HCT116 (cell line): ENCODE data around the gene AIF1. TPM values are rescaled to one million over a fixed set of nuclear protein-coding genes. Genes with fewer than 3 reads are reported as not detected.

ENCODE experiments used
- ATAC-seq: fragments of 200-7000 bp; cut with Tn5 transposase; 2 replicates; pipeline ENCODE4 v1.9.1; 2020; ENCODE audit warnings: mild to moderate bottlenecking, moderate library complexity
- BruUV-seq: library from RNA; stranded (reverse); fragments of 400-500 nt; replicated peaks from 2 replicates; lab custom pipeline; 2021; lab: Mats Ljungman, UMichigan
- CTCF ChIA-PET: fragments of 300-600 bp; sonication (Branson Sonifier 250); formaldehyde crosslinking; loops from one replicate; lab custom pipeline; 2021; ENCODE audit warnings: antibody characterized with exemption; lab: Charles Lee
- POLR2A ChIA-PET: fragments of 300-600, 350-600 bp; sonication (Branson Sonifier 250); formaldehyde crosslinking; loops from one replicate; lab custom pipeline; 2021; ENCODE audit warnings: antibody characterized with exemption; lab: Charles Lee
- RAD21 ChIA-PET, 2 experiments: fragments of 300-600 bp; sonication (Branson Sonifier 250); formaldehyde crosslinking; loops; one replicate each; lab custom pipeline; 2023; ENCODE audit warnings: low total read pairs in 2 of 2; ENCODE audit not compliant: uncharacterized antibody in 2 of 2, unreplicated experiment in 2 of 2, low non-redundant PET in 1 of 2; lab: Charles Lee
- DNase-seq: peaks from one replicate; pipeline ENCODE4 v3.0.0-alpha.2; 2010; ENCODE audit warnings: low read depth, low spot score
- H2AFZ ChIP-seq: fragments of 200-600 bp; shearing (Covaris generic), sonication (generic); 2 replicates; pipeline ENCODE4 v1.6.1; 2017; ENCODE audit warnings: low read depth, mixed run types, mixed read lengths, antibody characterized with exemption, low read length; ENCODE audit not compliant: poor library complexity, severe bottlenecking
- H3K27ac ChIP-seq: 2 replicates; pipeline ENCODE4 v1.5.1; 2012; ENCODE audit warnings: low read depth, low read length
- H3K27me3 ChIP-seq: fragments of 200-600 bp; sonication (generic); 2 replicates; pipeline ENCODE4 v1.6.1; 2016; ENCODE audit warnings: mixed run types, low read length, mixed read lengths; ENCODE audit not compliant: insufficient read depth
- H3K36me3 ChIP-seq, 2 experiments: fragments of 200-500 bp in 1 of 2; fragments of 200-600 bp in 1 of 2; sonication (Bioruptor generic) in 1 of 2; sonication (generic) in 1 of 2; 2 replicates each; pipeline versions ENCODE4 v1.5.1 to v1.6.1; 2014 to 2016; ENCODE audit warnings: low read length in 2 of 2, inconsistent platforms in 1 of 2, mixed read lengths in 1 of 2, mixed run types in 1 of 2; ENCODE audit not compliant: insufficient read depth in 2 of 2, control insufficient read depth in 1 of 2
- H3K4me1 ChIP-seq, 2 experiments: fragments of 200-600 bp in 1 of 2; sonication (generic) in 1 of 2; 2 replicates each; pipeline versions ENCODE4 v1.5.1 to v1.6.1; 2012 to 2017; ENCODE audit warnings: low read length in 2 of 2, inconsistent platforms in 1 of 2, mild to moderate bottlenecking in 1 of 2, mixed read lengths in 1 of 2, mixed run types in 1 of 2, moderate library complexity in 1 of 2; ENCODE audit not compliant: insufficient read depth in 2 of 2, control insufficient read depth in 1 of 2
- H3K4me2 ChIP-seq: fragments of 200-600 bp; sonication (generic); 2 replicates; pipeline ENCODE4 v1.6.1; 2017; ENCODE audit warnings: mixed run types, low read length, mixed read lengths
- H3K4me3 ChIP-seq, 2 experiments: fragments of 200-600 bp in 1 of 2; sonication (generic) in 1 of 2; replicated peaks in 1 of 2; 2 replicates each; pipeline ENCODE4 v1.5.1; 2011 to 2016; ENCODE audit warnings: low read length in 2 of 2, control low read depth in 1 of 2, low read depth in 1 of 2, mild to moderate bottlenecking in 1 of 2, mixed read lengths in 1 of 2, mixed run types in 1 of 2
- H3K79me2 ChIP-seq: fragments of 200-600 bp; sonication (generic); 2 replicates; pipeline ENCODE4 v1.6.1; 2017; ENCODE audit warnings: mild to moderate bottlenecking, mixed run types, low read length, moderate library complexity, mixed read lengths; ENCODE audit not compliant: insufficient read depth
- H3K9ac ChIP-seq: fragments of 200-600 bp; sonication (generic); 2 replicates; pipeline ENCODE4 v1.6.1; 2016; ENCODE audit warnings: low read length, mixed read lengths
- H3K9me2 ChIP-seq: fragments of 200-600 bp; sonication (generic), shearing (Covaris generic); 2 replicates; pipeline ENCODE4 v1.6.1; 2017; ENCODE audit warnings: mixed run types, mild to moderate bottlenecking, moderate library complexity; ENCODE audit not compliant: insufficient read depth
- H3K9me3 ChIP-seq, 2 experiments: fragments of 200-500 bp in 1 of 2; fragments of 200-600 bp in 1 of 2; sonication (Bioruptor generic) in 1 of 2; sonication (generic) in 1 of 2; 2 replicates each; pipeline ENCODE4 v1.6.1; 2014 to 2017; ENCODE audit warnings: low read length in 2 of 2, mixed read lengths in 2 of 2, inconsistent platforms in 1 of 2, low read depth in 1 of 2, mild to moderate bottlenecking in 1 of 2, mixed run types in 1 of 2, moderate library complexity in 1 of 2; ENCODE audit not compliant: control insufficient read depth in 1 of 2, insufficient read depth in 1 of 2
- H4K20me1 ChIP-seq: fragments of 200-600 bp; sonication (generic), shearing (Covaris generic); 2 replicates; pipeline ENCODE4 v1.6.1; 2017; ENCODE audit warnings: mixed run types, mild to moderate bottlenecking, moderate library complexity; ENCODE audit not compliant: insufficient read depth
- EZH2phosphoT487 ChIP-seq: fragments of 200-600 bp; IDR thresholded peaks from 2 replicates; pipeline ENCODE4 v1.6.1; 2018; ENCODE audit warnings: antibody characterized with exemption, borderline replicate concordance
- POLR2A ChIP-seq: IDR thresholded peaks from 2 replicates; pipeline ENCODE4 v1.7.0; 2011; ENCODE audit warnings: borderline replicate concordance; ENCODE audit not compliant: insufficient read depth, insufficient read length; ENCODE audit errors: extremely low read depth
- POLR2AphosphoS5 ChIP-seq: IDR thresholded peaks from 2 replicates; pipeline ENCODE4 v1.6.1; 2011; ENCODE audit warnings: mild to moderate bottlenecking, low read depth, low read length, moderate library complexity
- RAD21 ChIP-seq: IDR thresholded peaks from 2 replicates; pipeline ENCODE4 v1.6.1; 2012; ENCODE audit warnings: low read depth, mild to moderate bottlenecking
- REST ChIP-seq: IDR thresholded peaks from 2 replicates; pipeline ENCODE4 v1.6.1; 2012; ENCODE audit warnings: low read depth
- SIN3A ChIP-seq: IDR thresholded peaks from 2 replicates; pipeline ENCODE4 v1.6.1; 2012; ENCODE audit warnings: low read depth
- TCF7L2 ChIP-seq: IDR thresholded peaks from 2 replicates; pipeline ENCODE4 v1.7.0; 2011; ENCODE audit warnings: borderline replicate concordance, inconsistent platforms; ENCODE audit not compliant: insufficient read depth, insufficient read length; ENCODE audit errors: extremely low read depth
- ZFX ChIP-seq: fragments of 450-650 bp; IDR thresholded peaks from 2 replicates; pipeline ENCODE4 v1.6.1; 2017
- ZNF274 ChIP-seq: fragments of 200-500 bp; sonication (Bioruptor generic); IDR thresholded peaks from 2 replicates; pipeline ENCODE4 v1.6.1; 2014; ENCODE audit warnings: mild to moderate bottlenecking, low read depth, low read length, inconsistent platforms
- intact Hi-C: fragments of 100-400 bp; cut with micrococcal nuclease; formaldehyde crosslinking; loops from 2 replicates; pipeline ENCODE4 v1.10.0; 2022
- total RNA-seq: library from RNA; stranded (reverse); gene quantifications from one replicate; pipeline ENCODE4 v1.2.1, GENCODE V29; 2021; ENCODE audit not compliant: unreplicated experiment

AIF1 gene
- total RNA-seq, 1 experiment from 2014 or later = not detected

- TF ChIP-seq REST = no peak
- TF ChIP-seq EZH2phosphoT487 = no peak
- TF ChIP-seq ZNF274 = no peak
- no peak for TF ChIP-seq RAD21
Observed at GRCh38 chr6:31651602-31652191, 36.7 kb downstream of the AIF1 start (continued).

GRCh38 chr6:31652925-31653724 is 38.1 kb downstream of the AIF1 start:
- peak; percentile 75 for ATAC-seq
- POLR2A ChIA-PET = interaction anchor here (1.2 to 2.6 kb wide), 6 partner anchors 8 to 174 kb away, joined by 3 to 32 read pairs (median 12); partner anchors contain the start of genes ABHD16A, C6orf47, CSNK2B and GPANK1
- H3K27ac ChIP-seq = peak overlapping the region; percentile 89
- no peaks in the 10 kb centered on the region for H4K20me1 ChIP-seq
- BruUV-seq = TSS peak; percentile 99
- H3K27me3 ChIP-seq = no peaks in the 10 kb centered on the region
- no peak overlapping the region for H2AFZ ChIP-seq
- CTCF ChIA-PET = interaction anchor here (1.0 to 1.1 kb wide), 2 partner anchors 116 to 138 kb away, joined by 3 to 4 read pairs; no protein-coding TSS in a partner anchor
- H3K4me2 ChIP-seq = peak overlapping the region; percentile 80
- H3K9me2 ChIP-seq = no peaks in the 10 kb centered on the region
- intact Hi-C loops = loop anchor here (1.0 kb wide), 2 partner anchors 33 to 107 kb away; partner anchors contain the start of genes ATP6V1G2 and PRRC2A
- peak overlapping the region; percentile 55 to 66 for H3K4me3 ChIP-seq
- no peaks in the 10 kb centered on the region for H3K9me3 ChIP-seq
- peaks cover 7 to 21% of the 10 kb centered on the region in 2 experiments for H3K4me1 ChIP-seq
- peak overlapping the region; percentile 80 for H3K9ac ChIP-seq
- RAD21 ChIA-PET = no interaction called here
- H3K79me2 ChIP-seq = peaks cover 45% of the 10 kb centered on the region
- H3K36me3 ChIP-seq = peaks cover 13 to 16% of the 10 kb centered on the region in 2 experiments
- TF ChIP-seq SIN3A = no peak
- peak; percentile 92 for TF ChIP-seq POLR2AphosphoS5
- TF ChIP-seq TCF7L2 = peak; percentile 48
- TF ChIP-seq POLR2A = peak; percentile 68
- TF ChIP-seq ZFX = 0 out of 2 replicates have a peak, but pooled peaks have one; percentile 28
- no peak for TF ChIP-seq EZH2phosphoT487
- DNase-seq = no peak
